ENCODE measurements around the gene MLPH. TPM values are rescaled to one million over a fixed set of nuclear protein-coding genes. Genes with fewer than 3 reads are reported as not detected.

MLPH gene
- total RNA-seq, 1 donor from 2014 or later = not detected

- no peaks in the 10 kb centered on the region for H3K36me3 Mint-ChIP-seq (ENCODE audit: low read depth)
- no peak for DNase-seq (ENCODE audit: low read depth, low spot score)
- no peak overlapping the region for H3K27ac Mint-ChIP-seq (ENCODE audit: unreplicated experiment)
- no peak for TF ChIP-seq CTCF (conservative IDR thresholded peaks at IDR 0.05)
- no peaks in the 10 kb centered on the region for H3K27me3 Mint-ChIP-seq (ENCODE audit: low read depth)
- no peak overlapping the region for H3K4me3 Mint-ChIP-seq
- peaks cover 4% of the 10 kb centered on the region for H3K9me3 Mint-ChIP-seq
- H3K4me1 Mint-ChIP-seq = peaks cover 14% of the 10 kb centered on the region
These were observed 84.5 kb downstream of the MLPH start for GRCh38 chr2:237571551-237571950.

GRCh38 chr2:237572021-237572741 is 85.1 kb downstream of the MLPH start:
- TF ChIP-seq CTCF (conservative IDR thresholded peaks at IDR 0.05) = peak; percentile 100
- Mint-ChIP-seq H3K36me3 (ENCODE audit: low read depth) (no peaks in the 10 kb centered on the region), H3K4me3 (no peak overlapping the region), H3K4me1 (peaks cover 14% of the 10 kb centered on the region), H3K27ac (ENCODE audit: unreplicated experiment) (no peak overlapping the region), H3K9me3 (peaks cover 4% of the 10 kb centered on the region), H3K27me3 (ENCODE audit: low read depth) (no peaks in the 10 kb centered on the region)
- peak; percentile 98 for DNase-seq (ENCODE audit: low read depth, low spot score)

- no peak for DNase-seq (ENCODE audit: low read depth, low spot score)
- no peak for TF ChIP-seq CTCF (conservative IDR thresholded peaks at IDR 0.05)
- H3K36me3 Mint-ChIP-seq (ENCODE audit: low read depth) = no peaks in the 10 kb centered on the region
- H3K4me1 Mint-ChIP-seq = peaks cover 14% of the 10 kb centered on the region
- H3K4me3 Mint-ChIP-seq = no peak overlapping the region
- peaks cover 4% of the 10 kb centered on the region for H3K9me3 Mint-ChIP-seq
- H3K27me3 Mint-ChIP-seq (ENCODE audit: low read depth) = no peaks in the 10 kb centered on the region
- H3K27ac Mint-ChIP-seq (ENCODE audit: unreplicated experiment) = no peak overlapping the region
These were observed 85.7 kb downstream of the MLPH start for GRCh38 chr2:237572742-237573101.

- peaks cover 3% of the 10 kb centered on the region for H3K9me3 Mint-ChIP-seq
- DNase-seq (ENCODE audit: low read depth, low spot score) = no peak
- H3K4me3 Mint-ChIP-seq = no peak overlapping the region
- no peaks in the 10 kb centered on the region for H3K27me3 Mint-ChIP-seq (ENCODE audit: low read depth)
- H3K36me3 Mint-ChIP-seq (ENCODE audit: low read depth) = no peaks in the 10 kb centered on the region
- no peak for TF ChIP-seq CTCF (conservative IDR thresholded peaks at IDR 0.05)
- H3K27ac Mint-ChIP-seq (ENCODE audit: unreplicated experiment) = no peak overlapping the region
- peaks cover 14% of the 10 kb centered on the region for H3K4me1 Mint-ChIP-seq
These were observed 86.8 kb downstream of the MLPH start for GRCh38 chr2:237573721-237574415.

- no peak overlapping the region for H3K27ac Mint-ChIP-seq (ENCODE audit: unreplicated experiment)
- H3K4me1 Mint-ChIP-seq = peaks cover 14% of the 10 kb centered on the region
- no peak overlapping the region for H3K4me3 Mint-ChIP-seq
- no peaks in the 10 kb centered on the region for H3K27me3 Mint-ChIP-seq (ENCODE audit: low read depth)
- no peaks in the 10 kb centered on the region for H3K36me3 Mint-ChIP-seq (ENCODE audit: low read depth)
- no peak for DNase-seq (ENCODE audit: low read depth, low spot score)
- H3K9me3 Mint-ChIP-seq = no peaks in the 10 kb centered on the region
- no peak for TF ChIP-seq CTCF (conservative IDR thresholded peaks at IDR 0.05)
These were observed 87.4 kb downstream of the MLPH start for GRCh38 chr2:237574467-237574866.
